Activated naive CD8-positive, alpha-beta T cell treated with anti-CD3 and anti-CD28 coated beads, Interleukin-2, amount 50 U/mL, for 24 hours (primary cell): ENCODE measurements around the gene EDC3.
"Not testable (repeated sequence)": the region's sequence is repeated elsewhere in the genome, so short reads cannot be mapped to it uniquely, and the experiment has no call there.

Experiments
- ATAC-seq: fragments of 150-1000 bp; cut with Tn5 transposase; one replicate; pipeline ENCODE4 v1.10.0; 2021
- DNase-seq: peaks from one replicate; pipeline ENCODE4 v3.0.0; 2021
- H3K27ac Mint-ChIP-seq: one replicate; pipeline ENCODE4 v1.8.0; 2021; ENCODE audit warnings: mild to moderate bottlenecking, mixed read lengths
- H3K27me3 Mint-ChIP-seq: one replicate; pipeline ENCODE4 v1.8.0; 2021; ENCODE audit warnings: mixed read lengths
- H3K36me3 Mint-ChIP-seq: one replicate; pipeline ENCODE4 v1.8.0; 2021; ENCODE audit warnings: low read depth, mixed read lengths
- H3K4me1 Mint-ChIP-seq: one replicate; pipeline ENCODE4 v1.8.0; 2021; ENCODE audit warnings: mixed read lengths
- H3K4me3 Mint-ChIP-seq: one replicate; pipeline ENCODE4 v1.8.0; 2021; ENCODE audit warnings: mild to moderate bottlenecking, moderate library complexity, mixed read lengths
- H3K9me3 Mint-ChIP-seq: one replicate; pipeline ENCODE4 v1.8.0; 2021; ENCODE audit warnings: mixed read lengths

EDC3 gene

DNA sequence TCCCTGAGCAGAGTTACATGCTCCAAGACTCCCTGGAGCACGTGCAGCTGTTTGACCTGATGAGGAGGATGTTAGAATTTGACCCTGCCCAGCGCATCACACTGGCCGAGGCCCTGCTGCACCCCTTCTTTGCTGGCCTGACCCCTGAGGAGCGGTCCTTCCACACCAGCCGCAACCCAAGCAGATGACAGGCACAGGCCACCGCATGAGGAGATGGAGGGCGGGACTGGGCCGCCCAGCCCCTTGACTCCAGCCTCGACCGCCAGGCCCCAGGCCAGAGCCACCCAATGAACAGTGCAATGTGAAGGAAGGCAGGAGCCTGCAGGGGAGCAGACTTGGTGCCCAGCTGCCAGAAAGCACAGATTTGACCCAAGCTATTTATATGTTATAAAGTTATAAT lies 66.1 kb downstream of the EDC3 start:
- Mint-ChIP-seq H3K4me1 (peaks cover 26% of the 10 kb centered on the region), H3K36me3 (peaks cover 41% of the 10 kb centered on the region)
- not testable (repeated sequence) for H3K27me3 Mint-ChIP-seq, ATAC-seq, H3K9me3 Mint-ChIP-seq, H3K4me3 Mint-ChIP-seq, DNase-seq, H3K27ac Mint-ChIP-seq

DNA sequence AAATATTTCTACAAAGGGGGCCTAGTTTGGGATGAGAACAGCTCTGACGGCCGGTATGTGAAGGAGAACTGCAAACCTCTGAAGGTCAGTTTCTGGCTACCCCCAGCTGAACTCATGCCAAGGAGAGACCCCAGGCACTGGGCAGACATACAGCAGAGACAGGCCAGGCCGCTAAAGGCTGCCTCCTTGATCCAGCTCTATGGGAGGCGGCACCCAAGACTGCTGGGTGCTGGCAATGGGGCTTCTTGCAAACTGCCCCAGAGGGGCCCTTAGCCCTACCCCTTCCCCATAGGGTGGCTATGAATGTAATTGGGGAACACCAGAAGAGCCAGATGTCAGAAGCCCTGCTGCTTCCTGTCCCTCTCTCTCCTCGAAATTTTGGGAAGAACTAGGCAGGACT lies 66.9 kb downstream of the EDC3 start:
- no peak for ATAC-seq
- H3K9me3 Mint-ChIP-seq = no peaks in the 10 kb centered on the region
- H3K4me3 Mint-ChIP-seq = no peak overlapping the region
- peaks cover 45% of the 10 kb centered on the region for H3K36me3 Mint-ChIP-seq
- H3K27ac Mint-ChIP-seq = no peak overlapping the region
- DNase-seq = no peak
- H3K4me1 Mint-ChIP-seq = peaks cover 29% of the 10 kb centered on the region
- no peaks in the 10 kb centered on the region for H3K27me3 Mint-ChIP-seq

DNA sequence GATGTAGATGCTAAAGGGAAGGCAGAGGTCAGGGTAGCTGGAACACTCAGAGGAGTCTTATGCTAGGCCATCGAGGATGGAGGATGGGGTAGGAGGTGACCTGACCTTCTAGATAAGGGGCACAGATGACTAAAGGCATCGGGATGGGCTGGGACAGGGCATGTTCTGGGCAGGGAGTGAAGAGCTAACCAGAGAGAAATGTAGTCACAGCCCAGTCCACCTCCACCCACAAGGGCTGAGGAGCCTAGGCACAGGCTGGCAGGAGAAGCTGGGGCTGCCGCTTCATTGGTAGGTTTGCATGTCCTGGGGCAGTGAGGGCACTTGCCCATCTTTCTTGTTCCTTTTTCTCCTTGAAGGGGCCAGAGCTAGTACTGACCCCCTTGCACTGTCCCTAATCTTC lies 67.6 kb downstream of the EDC3 start:
- no peak for DNase-seq
- H3K27me3 Mint-ChIP-seq = no peaks in the 10 kb centered on the region
- no peak for ATAC-seq
- H3K27ac Mint-ChIP-seq = peak overlapping the region; percentile 80
- H3K9me3 Mint-ChIP-seq = no peaks in the 10 kb centered on the region
- peaks cover 29% of the 10 kb centered on the region for H3K4me1 Mint-ChIP-seq
- peaks cover 49% of the 10 kb centered on the region for H3K36me3 Mint-ChIP-seq
- H3K4me3 Mint-ChIP-seq = no peak overlapping the region

DNA sequence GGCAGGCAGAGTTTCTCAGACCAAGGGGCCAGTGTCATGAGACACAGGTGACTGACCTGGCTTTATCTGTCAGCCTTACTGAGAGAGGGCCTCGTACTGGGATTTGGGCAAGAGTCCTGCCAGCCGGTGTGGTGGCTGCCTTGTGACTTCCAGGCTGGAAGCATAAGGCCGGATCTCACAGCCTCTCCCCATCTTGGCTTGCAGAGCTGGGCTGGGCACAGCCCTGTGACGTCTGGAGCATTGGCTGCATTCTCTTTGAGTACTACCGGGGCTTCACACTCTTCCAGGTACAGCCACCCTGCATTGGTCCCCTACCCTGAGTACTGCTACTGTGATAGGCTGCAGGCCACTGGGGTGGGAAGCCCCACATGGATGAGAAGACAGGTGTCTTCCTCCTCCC lies 68.1 kb downstream of the EDC3 start:
- Mint-ChIP-seq H3K4me3 (no peak overlapping the region), H3K4me1 (peaks cover 29% of the 10 kb centered on the region), H3K27ac (peak overlapping the region; percentile 80), H3K36me3 (peaks cover 54% of the 10 kb centered on the region), H3K27me3 (no peaks in the 10 kb centered on the region), H3K9me3 (no peaks in the 10 kb centered on the region)
- no peak for DNase-seq
- no peak for ATAC-seq

DNA sequence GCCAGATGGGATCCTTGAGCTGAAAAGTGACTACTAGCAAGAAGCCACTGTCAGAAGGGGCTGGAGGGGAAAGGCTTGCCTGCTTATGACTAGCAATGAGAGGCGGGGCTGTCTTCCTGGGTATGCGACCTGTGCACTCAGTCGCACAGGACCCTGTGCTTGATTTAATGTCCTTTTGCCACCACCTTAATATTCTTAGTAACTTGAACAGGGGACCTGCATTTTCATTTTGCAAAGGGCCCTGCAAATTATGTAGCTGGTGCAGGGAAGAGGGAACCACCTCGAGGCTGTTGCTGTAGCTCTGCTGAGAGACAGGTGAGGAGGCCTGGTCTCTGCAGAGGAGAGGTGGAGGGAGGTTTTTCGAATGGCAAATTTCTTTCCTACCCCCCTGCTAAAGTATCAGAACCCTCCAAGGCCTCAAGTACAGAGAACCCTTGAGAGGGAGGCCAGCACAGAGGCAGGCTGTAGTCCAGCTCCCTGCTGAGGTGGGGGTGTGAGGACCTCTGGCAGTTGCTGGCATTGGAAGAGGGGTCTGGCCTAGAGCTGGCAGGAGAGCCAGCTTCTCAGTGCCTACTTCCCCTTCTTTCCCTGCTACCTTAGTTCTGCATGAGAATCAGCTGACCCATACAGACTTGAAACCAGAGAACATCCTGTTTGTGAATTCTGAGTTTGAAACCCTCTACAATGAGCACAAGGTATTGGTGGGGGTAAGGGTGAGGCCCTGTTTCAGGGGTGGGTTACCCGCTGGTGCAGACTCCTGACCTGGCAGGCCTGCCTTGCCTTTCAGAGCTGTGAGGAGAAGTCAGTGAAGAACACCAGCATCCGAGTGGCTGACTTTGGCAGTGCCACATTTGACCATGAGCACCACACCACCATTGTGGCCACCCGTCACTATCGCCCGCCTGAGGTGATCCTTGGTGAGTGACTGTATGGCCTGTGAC lies 68.8 kb downstream of the EDC3 start:
- no peak for ATAC-seq
- Mint-ChIP-seq H3K4me1 (peaks cover 29% of the 10 kb centered on the region), H3K36me3 (peaks cover 58% of the 10 kb centered on the region), H3K27me3 (no peaks in the 10 kb centered on the region), H3K9me3 (no peaks in the 10 kb centered on the region), H3K4me3 (no peak overlapping the region), H3K27ac (peak overlapping the region; percentile 39)
- no peak for DNase-seq

DNA sequence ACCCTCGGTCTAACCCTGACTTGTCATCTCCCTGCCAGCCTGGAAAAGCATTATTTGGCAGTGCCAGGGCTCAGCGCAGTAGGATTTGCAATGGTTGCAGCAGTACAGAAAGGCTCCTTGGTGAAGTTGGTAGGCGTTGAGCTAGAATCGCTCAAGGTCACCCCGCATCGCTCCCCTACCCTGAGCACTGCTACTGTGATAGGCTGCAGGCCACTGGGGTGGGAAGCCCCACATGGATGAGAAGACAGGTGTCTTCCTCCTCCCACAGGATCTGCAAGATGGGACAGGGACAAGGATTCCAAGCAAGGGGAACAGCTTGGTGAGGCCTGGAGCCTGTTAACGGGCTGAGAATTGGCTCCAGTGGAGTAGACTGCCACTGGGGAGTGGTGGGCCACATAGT lies 69.5 kb downstream of the EDC3 start:
- peaks cover 62% of the 10 kb centered on the region for H3K36me3 Mint-ChIP-seq
- H3K27ac Mint-ChIP-seq = peak overlapping the region; percentile 39
- DNase-seq (no peak), ATAC-seq (no peak)
- H3K9me3 Mint-ChIP-seq = no peaks in the 10 kb centered on the region
- peaks cover 32% of the 10 kb centered on the region for H3K4me1 Mint-ChIP-seq
- no peak overlapping the region for H3K4me3 Mint-ChIP-seq
- H3K27me3 Mint-ChIP-seq = no peaks in the 10 kb centered on the region

DNA sequence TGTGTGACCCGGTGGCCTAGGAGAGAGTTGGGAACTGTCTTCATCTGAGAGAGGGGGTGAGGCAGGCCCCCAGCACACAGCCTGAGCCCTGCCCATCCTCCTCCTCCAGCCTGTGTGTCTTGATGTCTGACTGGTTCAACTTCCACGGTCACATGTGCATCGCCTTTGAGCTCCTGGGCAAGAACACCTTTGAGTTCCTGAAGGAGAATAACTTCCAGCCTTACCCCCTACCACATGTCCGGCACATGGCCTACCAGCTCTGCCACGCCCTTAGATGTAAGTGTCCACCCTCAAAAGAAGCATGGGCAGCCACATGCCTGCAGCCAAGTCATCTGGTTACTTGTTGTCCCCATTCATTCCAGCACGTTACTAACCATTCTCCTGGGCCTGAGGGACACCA lies 70.1 kb downstream of the EDC3 start:
- Mint-ChIP-seq H3K36me3 (peaks cover 67% of the 10 kb centered on the region), H3K4me1 (peaks cover 38% of the 10 kb centered on the region), H3K27ac (peak overlapping the region; percentile 73), H3K4me3 (no peak overlapping the region), H3K9me3 (no peaks in the 10 kb centered on the region), H3K27me3 (no peaks in the 10 kb centered on the region)
- ATAC-seq (no peak), DNase-seq (no peak)

DNA sequence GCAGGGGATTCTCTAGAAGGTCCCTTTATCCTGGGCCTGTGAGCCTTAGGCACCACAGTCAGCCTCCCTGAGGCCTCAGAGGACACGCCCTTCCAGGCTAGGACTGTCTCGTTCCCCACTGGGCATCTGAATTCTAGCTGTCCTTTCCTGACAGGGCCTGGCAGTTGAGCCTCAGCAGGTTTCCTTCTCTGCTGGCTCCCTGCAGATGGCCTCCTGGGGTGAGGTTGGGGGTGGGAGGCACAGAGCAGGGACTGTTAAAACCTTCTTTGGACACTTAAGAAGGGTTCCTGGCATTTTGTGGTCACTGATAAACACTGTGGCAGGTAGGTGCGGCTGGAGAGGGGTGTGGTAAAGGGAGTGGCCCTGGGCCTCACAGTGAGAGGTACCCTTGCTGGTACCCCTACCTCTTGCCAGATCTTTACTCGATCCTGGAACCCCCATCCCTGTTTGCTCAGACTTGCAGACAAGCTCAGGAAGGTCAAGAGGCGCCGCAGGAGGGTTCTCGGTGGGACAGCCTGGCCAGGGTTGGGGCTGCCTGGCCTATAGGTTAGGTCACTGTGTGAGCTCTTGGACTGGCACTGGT lies 71.7 kb downstream of the EDC3 start:
- ATAC-seq = no peak
- no peak overlapping the region for H3K4me3 Mint-ChIP-seq
- peaks cover 65% of the 10 kb centered on the region for H3K36me3 Mint-ChIP-seq
- peaks cover 50% of the 10 kb centered on the region for H3K4me1 Mint-ChIP-seq
- no peaks in the 10 kb centered on the region for H3K9me3 Mint-ChIP-seq
- DNase-seq = no peak
- peak overlapping the region; percentile 54 for H3K27ac Mint-ChIP-seq
- no peaks in the 10 kb centered on the region for H3K27me3 Mint-ChIP-seq

DNA sequence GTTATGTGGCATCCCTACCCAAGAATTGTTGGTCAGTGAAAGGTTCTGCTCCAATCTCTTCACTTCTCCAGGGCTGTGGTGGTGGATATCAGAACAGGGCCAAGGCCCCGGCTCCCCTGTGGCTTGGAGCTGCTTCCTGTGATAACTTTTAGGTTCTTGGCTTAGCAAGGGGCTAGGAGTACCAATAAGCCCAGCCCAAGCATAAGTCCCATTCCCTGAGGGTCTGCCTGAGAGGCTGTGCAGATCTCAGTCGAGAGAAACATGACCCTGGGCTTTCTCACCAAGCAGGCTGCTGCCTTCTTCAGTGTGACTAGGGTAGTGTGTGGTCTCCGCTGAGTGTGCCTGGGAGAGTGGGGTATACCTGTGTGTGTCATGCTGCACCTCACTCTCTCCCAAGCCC lies 73.1 kb downstream of the EDC3 start:
- H3K27ac Mint-ChIP-seq = no peak overlapping the region
- no peak for ATAC-seq
- H3K27me3 Mint-ChIP-seq = no peaks in the 10 kb centered on the region
- no peak overlapping the region for H3K4me3 Mint-ChIP-seq
- no peaks in the 10 kb centered on the region for H3K9me3 Mint-ChIP-seq
- peaks cover 53% of the 10 kb centered on the region for H3K36me3 Mint-ChIP-seq
- no peak for DNase-seq
- H3K4me1 Mint-ChIP-seq = peaks cover 60% of the 10 kb centered on the region

DNA sequence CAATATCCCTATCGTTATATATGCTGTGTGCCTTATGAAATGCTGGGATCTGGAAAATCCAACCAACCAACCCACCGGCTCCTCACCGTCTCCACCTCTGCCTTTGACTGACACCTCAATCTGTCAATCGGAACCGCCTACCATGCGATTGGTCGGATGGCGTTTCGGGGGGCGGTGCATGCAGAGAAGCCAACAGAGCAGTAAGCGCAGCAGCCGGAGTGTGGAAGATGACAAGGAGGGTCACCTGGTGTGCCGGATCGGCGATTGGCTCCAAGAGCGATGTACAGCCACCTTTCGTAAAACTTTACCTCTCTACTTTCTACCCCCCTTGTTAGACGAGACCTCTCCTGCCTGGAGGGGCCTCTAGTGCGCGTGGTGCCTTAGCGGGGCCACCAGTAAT lies 73.9 kb downstream of the EDC3 start:
- peaks cover 63% of the 10 kb centered on the region for H3K4me1 Mint-ChIP-seq
- no peaks in the 10 kb centered on the region for H3K27me3 Mint-ChIP-seq
- no peak overlapping the region for H3K4me3 Mint-ChIP-seq
- no peaks in the 10 kb centered on the region for H3K9me3 Mint-ChIP-seq
- peaks cover 60% of the 10 kb centered on the region for H3K36me3 Mint-ChIP-seq
- no peak for DNase-seq
- ATAC-seq = no peak
- H3K27ac Mint-ChIP-seq = no peak overlapping the region

DNA sequence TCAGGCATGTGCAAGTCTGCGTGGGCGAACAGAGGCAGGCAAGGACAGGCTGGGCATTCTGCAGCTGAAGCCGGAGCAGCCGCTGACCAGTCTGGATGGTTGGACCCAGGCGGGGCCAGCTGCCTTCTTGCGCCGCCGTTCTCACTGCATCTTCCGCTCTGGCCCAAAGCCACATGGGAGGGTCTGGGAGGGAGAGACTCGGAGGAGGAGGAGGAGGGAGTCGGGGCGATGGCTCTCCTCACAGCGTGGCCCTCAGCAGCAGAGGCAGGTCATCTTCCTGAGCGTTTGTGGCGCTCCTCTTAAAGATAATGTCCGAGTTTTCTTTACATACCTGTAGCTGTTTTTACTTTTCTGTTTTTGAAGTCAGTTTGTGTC lies 74.3 kb downstream of the EDC3 start:
- ATAC-seq (no peak), DNase-seq (no peak)
- Mint-ChIP-seq H3K4me1 (peaks cover 64% of the 10 kb centered on the region), H3K27ac (no peak overlapping the region), H3K27me3 (no peaks in the 10 kb centered on the region), H3K4me3 (no peak overlapping the region), H3K36me3 (peaks cover 61% of the 10 kb centered on the region), H3K9me3 (no peaks in the 10 kb centered on the region)

DNA sequence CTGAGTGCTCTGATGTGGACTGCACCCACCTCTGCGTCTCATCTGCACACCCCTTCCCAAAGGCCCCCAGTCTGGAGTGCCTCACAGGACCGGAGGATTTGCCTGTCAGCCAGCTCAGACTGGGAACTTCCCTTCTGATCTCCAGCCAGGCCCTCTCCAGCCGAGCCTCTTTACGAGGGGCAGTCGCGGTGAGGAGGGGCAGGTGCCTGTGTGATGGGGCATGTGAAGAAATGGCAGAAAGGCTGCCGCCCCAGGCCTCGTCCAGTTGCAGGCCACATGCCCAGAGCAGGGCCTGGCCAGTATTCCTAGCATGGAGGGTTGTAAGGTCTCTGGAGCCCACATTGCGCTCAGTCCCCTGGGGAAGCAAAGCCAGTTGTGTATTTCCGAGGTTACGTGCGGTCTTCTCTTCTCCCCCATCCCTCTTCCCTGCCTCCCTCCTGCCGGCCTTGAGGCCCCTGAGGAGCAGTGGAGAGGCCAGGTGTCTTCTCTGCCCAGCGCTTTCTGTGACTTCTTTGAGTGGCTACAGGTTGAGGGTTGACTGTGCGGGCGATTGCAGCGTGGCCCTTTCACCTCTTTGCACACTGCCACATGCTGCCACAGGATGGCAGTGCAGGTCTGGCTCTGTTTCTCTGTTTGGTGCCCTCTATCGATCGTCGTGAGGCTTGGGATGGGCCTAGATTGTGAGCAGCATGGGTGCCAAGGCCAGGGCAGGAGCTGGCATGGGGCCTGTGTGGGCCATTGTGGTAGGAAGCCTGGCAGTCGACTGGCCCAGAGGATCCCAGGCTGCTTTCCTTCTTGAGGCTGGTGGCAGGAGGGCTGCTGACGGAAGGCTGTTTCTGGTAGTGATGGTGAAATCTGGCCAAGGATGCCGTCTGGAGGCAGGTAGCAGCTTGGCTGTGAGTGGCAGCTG lies 74.9 kb downstream of the EDC3 start:
- Mint-ChIP-seq H3K4me3 (no peak overlapping the region), H3K36me3 (peaks cover 56% of the 10 kb centered on the region), H3K9me3 (no peaks in the 10 kb centered on the region), H3K27ac (peak overlapping the region; percentile 84), H3K4me1 (peaks cover 60% of the 10 kb centered on the region), H3K27me3 (no peaks in the 10 kb centered on the region)
- peak; percentile 79 for DNase-seq
- ATAC-seq = peak; percentile 89

DNA sequence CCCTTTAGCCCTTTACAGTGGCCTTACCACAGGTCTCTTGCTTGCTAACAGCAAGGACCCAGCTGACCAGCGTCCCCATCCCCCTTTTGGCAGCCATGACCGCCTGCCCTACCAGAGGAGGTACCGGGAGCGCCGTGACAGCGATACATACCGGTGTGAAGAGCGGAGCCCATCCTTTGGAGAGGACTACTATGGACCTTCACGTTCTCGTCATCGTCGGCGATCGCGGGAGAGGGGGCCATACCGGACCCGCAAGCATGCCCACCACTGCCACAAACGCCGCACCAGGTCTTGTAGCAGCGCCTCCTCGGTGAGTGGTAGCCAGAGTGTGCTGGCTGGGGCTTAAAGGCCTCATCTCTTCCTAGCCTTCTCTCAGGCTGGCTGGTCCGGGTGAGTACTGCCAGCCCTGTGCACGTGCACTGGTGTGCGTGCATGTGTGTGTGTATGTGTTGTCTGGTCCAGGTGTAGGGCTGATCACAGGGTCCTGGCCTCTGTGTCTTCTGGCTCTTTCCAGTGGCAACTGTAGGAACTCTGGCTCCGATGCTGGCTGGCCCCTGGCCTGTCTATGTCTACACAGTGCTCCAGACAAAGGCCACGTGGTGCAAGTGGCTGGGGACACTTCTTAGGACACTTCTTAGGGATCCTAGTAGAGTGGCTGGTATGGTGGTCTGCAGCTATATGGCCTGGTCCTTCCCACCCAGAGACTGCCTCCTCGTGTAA lies 75.7 kb downstream of the EDC3 start:
- H3K4me3 Mint-ChIP-seq = no peak overlapping the region
- no peaks in the 10 kb centered on the region for H3K27me3 Mint-ChIP-seq
- peak overlapping the region; percentile 19 for H3K27ac Mint-ChIP-seq
- DNase-seq = no peak
- peaks cover 50% of the 10 kb centered on the region for H3K36me3 Mint-ChIP-seq
- no peaks in the 10 kb centered on the region for H3K9me3 Mint-ChIP-seq
- ATAC-seq = no peak
- peaks cover 54% of the 10 kb centered on the region for H3K4me1 Mint-ChIP-seq
